ENCODE data around the gene RASSF4.
A peak's percentile ranks its signal among the peaks of the same experiment; 100 is the strongest.

RASSF4 gene

DNA sequence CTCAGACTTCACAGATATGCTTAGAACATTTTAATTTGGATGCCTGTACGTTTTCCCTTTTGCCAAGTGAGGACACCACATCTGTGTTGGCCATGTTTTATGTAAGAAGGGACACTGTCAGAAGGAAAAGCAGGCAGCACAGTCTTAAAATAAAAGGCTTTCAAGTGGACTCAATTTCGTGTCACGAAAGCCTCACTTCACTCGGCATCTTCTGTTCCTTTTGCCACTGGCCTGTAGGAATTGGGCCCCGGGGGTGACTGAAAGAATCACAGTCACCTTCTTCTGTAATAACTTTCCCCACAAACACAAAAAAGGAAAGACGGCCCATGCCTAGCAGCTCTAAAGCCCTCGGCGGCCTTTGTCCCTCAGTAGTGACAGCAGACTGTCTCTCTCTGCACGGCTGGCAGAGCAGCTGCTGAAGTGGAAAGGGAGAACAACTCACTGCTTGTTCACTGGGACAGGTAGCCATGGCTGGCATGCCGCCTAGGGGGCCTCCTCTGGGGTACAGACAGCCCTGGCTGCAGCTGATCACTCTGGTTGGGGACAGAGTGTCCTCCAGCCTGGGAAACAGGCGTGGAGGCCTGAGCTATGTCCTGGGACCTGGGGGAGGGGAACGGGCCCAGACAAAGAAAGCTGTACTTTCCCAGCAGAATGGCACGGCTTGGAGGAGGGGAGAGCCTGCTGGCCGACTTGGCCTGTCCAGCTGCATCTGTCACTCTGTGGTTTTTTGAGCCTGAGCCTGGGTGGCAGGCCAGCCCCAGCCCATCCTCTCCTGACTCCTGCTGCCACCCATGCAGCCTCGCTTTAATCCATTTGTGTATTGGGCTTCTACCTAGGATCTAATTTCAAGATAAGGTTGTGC lies 4.4 kb downstream of the RASSF4 start:
- DNase-seq (ENCODE audit: low spot score): no peak

DNA sequence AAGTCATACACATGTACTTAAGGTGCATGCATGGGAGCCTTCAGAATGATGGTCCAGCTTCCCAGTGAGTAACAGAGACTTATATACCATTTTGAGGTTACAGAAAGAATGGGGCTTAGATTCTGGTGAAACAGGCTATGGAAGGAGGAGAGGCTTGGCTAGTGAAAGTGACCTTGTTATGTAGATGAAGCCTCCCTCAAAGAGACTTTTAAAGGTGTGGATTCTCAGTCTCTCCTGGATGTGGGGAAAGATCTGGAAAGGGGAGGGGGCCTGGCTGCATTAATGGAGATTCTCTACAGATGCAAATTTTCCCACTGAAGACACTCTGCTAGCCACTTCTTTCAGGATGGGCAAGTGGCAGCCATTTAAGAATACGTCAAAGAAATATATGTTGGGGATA lies 5.5 kb downstream of the RASSF4 start:
- no peak for DNase-seq (ENCODE audit: low spot score)

DNA sequence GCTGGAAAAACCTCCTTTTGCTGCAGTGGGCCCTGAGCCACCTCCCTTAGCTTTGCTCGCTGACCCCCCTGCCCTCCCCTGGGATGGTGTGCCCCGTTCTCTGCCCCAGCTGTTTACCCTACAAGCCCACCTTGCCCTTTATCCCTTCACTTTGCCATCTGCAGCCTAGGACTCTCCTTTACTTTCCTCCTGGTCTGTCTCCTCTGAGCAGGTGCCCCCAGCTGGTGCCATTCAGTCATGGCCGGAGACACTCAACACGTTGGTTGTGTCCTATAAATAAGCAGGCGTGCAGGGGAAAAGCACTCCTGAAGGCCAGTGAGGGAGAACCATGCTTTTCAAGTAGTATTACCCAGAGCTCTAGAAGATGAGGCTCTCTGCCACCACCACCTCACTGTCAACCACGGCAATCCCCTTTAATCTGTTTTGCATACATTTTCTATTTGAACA lies 6.1 kb downstream of the RASSF4 start:
- no peak for DNase-seq (ENCODE audit: low spot score)

DNA sequence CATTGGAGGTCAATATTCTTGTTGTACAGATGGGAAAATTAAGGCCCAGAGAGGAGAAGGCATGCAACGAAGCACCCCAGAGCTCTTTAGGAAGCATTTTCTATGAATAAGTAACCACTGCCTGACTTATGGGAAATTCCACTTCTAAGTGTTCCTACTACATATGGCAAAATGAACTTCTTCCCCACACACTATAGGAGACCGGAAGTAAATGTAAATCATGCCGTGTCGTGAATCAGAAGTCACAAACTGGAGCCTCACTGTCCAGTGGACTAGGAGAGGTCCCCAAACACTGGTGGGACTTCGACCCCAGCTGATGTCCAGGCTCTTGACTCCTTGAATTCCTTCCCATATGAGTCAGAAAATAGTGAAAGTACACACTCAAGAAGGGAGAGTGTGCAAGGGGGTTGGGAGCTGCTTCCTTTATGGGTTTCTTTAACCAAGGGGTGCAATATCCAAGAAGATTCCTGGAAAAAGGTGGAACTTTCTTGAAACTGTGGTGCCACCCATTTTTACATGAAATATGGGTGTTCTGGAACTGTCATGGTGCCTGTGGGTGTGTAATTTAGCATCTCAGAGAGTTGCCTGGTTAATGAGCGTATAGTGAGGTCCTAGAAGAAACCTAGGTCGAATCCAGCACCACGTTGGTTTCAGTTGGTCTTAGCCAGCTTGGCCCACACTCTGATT lies 6.7 kb downstream of the RASSF4 start:
- no peak for DNase-seq (ENCODE audit: low spot score)

DNA sequence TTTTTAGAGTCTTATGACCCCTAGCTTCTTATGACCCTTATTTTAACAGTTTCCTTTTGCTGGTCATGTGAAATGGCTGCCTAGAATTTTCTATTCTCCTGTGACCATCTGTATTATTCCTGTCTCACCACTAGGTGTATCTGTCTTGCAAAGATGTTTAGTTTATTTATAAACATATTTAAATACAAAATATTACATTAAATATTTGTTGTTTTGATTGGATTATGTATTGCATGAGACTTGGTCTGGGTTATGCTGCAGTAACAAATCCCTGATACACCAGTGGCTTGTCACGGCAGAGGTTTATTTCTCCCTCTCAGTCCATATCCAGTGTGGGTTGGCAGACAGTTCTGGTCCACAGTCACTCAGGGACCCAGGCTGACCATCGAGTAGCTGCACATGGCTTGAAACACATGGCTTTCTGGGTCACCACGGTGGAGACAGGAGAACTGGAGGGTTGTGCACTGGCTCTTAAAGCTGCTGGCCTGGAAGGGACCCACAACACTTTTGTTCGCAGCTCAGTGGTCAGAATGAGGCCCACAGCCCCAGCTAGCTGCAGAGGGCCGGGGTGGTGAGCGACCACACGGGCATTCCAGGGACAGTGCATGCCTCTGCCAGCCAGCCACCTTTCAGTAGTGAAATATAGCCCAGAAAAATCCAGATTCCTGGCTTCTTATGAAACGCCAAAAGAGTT lies 7.4 kb downstream of the RASSF4 start:
- no peak for DNase-seq (ENCODE audit: low spot score)

DNA sequence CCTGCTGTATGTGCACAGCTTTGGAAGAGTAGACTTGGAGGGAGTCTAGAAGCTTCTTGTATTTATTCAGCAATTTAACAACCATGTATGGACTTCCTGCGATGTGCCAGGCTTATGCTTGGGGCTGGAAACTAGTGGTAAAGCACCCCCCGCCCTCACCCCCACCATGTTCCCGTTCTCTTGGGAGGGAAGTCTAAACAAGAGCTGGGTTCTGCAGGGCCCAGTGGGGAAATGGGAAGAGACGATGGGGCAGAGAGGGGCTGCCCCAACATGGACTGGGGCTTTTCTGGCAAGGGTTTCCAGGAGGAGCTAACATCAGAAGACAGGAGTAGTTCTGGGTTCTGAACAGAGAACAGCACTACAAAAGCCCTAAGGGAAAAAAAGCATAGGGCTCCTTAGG lies 8.0 kb downstream of the RASSF4 start:
- no peak for DNase-seq (ENCODE audit: low spot score)

DNA sequence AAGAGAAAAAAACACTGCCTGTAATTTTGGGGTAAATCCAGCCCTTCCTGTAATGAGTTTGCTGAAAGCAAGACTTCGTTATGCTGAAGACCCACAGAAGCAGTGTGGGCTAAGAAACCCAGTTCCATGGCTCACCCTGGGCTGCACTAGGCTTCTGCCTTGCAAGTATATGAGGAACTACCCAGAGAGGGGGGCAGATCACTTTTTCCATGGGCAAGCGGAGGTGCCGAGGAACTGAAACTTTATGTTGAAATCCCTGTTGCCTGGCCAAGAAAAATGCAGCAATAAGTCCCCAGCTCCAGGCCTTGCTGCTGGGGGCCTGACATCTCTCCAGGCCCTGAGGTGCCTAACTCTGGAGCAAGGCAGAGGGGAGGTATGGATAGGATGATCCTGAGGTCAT lies 8.5 kb downstream of the RASSF4 start:
- no peak for DNase-seq (ENCODE audit: low spot score)

DNA sequence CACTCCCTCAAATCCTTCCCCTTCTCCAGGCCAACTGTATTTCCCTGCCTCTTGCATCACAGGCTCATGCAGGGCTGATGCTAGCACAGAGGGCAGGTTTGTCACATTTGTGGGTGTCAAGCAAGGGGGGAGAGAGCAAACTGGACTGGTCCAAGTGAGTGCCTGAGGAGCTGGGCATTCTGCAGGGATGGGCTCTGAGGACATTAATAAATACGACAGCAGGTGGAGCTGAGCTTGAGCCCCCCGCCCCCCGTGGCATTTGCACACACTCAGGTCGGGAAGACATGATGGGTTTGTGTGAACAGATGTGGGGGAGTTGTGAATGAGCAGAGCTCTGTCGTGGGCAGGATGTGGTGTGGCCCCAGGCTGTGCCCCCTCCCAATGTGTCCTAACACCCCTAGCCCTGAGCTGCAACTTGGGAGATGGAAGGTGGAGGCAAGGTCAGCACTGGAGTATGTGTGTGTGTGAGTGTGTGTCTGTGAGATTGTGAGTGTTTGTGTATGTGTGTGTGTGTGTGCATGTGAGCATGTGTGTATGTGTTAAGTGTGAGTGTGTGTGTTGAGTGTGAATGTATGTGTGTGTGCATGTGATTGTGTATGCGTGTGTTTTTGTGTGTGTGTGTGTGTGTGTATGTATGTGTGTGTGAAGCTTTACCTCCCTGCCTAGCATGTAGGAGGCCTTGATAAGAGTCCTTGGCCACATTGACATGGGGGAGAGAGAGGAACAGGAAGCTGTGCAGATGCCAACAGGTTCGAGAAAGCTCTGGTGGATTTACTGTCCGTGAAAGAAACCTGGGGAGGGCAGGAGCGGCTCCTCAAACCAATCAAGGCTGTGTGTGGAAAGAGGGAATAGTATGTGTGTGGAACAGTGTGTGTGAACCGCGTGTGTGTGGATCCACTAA lies 9.1 kb downstream of the RASSF4 start:
- no peak for DNase-seq (ENCODE audit: low spot score)

DNA sequence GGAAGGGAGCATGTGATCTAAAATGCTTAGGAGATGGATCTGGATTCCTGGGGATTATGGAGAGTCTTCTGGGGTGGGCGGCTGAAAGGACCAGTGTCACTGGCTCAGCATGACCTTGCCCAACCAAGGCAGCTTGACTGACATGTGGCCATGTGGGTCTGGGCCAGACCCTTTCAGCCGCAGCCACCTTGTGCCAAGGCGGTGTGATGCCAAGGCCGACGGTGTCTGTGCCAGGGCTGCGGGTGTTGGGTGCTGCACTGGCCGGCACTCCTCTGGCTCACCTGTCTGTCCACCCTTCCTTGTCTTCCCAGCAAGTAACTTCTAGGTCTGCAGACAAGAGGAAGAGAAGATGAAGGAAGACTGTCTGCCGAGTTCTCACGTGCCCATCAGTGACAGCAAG lies 10.3 kb downstream of the RASSF4 start:
- no peak for DNase-seq (ENCODE audit: low spot score)

DNA sequence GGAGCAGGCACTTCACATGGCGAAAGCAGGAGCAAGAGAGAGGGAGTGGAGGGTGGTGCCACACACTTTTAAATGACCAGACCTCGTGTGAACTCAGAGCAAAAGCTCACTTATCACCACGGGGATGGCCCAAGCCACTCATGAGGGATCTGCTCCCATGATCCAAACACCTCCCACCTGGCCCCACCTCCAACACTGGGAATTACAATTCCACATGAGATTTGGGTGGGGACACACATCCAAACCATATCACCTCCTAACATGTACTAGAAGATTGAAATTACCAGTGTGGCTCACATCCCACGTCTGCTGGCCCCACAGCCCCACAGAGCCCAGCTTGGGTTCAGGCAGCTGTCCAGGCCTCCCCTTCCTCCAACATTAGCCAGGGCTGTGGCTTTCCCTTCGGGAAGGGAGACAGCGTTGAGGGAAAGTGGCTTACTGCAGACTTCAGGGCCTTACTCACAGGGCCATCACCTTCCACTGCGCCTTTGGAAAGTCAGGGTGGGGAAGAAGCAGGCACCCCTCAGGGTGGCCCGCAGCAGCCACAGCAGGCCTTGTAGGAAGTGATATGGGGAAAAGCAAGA lies 11.3 kb downstream of the RASSF4 start:
- no peak for DNase-seq (ENCODE audit: low spot score)

DNA sequence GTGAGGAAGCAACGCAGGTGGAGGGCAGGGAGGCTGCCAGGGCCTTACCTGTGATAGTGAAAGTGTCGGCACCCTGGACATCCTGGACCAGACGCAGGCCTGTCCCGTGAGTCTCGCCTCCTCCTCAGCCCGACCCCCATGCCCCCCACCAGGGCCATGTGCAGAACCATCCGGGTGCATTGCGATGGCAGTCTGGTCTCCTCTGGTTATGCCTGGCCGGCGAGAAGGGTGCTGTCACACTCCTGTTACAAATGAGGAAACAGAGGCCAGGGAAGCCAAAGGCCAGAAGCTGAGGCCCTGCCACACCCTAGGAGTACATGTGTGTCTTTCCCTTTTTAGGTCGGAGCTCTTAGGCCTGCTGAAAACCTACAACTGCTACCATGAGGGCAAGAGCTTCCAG lies 11.8 kb downstream of the RASSF4 start:
- DNase-seq (ENCODE audit: low spot score): no peak

DNA sequence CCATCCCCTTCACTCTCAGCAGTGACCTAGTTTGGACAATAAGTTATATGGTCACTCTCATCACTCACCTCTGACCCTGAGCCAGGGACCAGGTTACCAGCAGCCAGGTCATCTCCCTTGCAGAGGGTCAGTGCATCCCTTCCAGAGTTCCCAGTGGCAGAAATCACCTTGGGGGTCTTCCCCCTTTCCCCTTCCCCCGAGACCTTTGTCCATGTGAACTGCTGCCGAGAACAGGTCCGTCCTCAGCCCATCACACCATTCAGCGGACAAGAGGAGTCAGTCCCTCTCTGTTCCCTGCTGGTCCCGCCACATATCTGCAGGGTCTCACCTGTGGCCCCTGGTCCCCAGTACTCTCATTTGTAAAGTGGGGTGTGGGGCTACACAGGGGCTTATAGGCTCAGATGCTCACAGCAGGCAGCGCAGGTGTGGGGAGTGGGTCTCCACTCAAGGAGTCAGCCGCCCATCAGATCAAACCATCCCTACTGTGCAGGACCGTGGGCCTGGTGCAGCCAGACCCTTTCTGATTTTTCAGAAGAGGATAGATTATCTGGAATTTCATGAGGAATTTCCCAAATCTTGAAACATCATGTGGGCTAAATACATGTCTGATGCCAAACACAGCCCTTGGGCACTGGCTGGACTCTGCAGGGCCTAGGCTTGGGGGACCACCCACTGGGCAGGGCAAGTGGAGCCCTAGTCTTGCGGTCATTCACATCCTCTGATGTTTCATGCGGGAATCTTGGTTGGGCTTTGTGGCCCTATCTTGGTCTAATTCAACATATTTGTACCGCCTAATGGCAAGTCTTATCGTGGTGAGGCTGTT lies 12.5 kb downstream of the RASSF4 start:
- DNase-seq (ENCODE audit: low spot score): no peak

DNA sequence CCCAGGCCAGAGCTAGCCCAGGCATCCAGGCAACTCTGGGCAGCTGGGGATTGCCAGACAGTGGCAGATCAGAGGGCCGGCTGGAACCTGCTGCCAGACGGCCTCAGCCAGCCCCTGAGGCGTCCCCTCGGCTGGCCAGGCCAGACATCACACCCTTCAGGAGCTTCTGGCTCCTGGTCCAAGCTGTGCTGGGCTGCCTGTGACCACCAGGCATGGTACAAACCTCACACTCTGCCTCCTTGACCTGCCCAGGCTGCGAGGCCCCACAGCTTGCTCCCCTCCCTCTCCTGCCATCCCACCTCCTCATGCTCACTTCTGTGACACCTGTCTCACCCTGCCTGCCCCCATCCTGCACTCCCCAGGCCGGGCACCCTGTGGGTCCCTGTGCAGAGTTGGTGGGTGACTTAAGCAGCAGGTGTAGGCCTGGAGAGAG lies 13.3 kb downstream of the RASSF4 start:
- no peak for DNase-seq (ENCODE audit: low spot score)

DNA sequence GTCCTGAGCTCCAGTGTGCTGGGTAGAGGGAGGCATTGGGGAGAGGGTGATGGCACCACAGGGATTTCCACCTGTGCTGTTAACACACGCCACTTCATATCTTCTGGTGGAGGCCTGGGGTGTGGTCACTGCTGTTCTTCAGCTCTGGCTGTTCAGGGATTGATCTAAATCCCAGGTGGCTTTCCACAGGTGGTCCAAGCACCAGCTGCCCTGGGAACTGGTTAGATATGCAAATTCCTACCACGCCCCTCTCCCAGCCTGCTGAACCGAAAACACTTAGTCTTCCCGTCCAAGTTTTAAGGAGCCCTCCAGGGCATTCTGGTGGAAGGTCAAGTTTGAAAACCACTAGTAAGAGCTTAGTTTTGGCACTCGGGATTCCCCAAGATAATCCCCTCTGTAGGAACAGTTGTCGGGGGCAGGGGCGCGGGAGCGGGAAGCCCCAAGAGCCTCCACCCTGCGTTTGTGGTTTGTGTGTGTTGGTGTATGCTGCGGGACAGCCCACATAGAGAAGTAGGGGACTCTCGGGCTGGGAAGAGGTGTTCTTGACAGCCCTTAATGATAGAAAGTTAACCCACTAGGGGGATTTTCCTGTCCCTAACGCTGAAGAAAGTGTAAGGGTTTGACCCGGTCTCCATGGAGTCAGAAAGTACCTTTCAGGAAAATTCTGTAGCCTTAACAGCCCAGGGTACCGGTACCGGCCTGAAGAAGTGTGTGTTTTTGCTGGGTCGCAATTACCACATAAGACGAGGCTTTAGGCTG lies 13.9 kb downstream of the RASSF4 start:
- DNase-seq (ENCODE audit: low spot score): no peak

DNA sequence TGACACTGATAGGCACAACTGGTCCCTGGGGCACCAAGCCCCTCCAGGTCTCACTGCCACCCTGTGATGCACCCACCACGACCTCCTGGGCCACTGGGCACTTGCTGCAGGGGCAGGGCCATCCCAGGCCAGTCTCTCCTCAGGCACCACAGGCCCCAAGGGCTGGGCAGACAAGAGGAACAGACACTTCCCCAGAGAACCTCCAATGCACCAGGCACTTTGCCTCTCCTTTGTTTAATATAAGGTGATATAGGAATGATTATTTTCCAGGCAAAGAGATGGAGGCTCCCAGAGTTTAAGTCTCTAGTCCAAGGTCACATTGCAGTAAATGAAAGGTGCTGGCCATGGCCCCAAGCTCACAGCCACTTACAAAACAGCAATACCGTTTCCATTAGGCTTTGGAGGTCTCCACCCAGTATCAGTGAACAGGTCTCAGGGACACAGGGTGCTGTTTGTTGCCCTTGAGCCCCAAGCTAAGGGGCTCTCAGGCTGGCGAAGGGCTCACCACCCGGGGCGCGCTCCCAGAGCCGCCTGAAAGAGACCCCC lies 14.6 kb downstream of the RASSF4 start:
- DNase-seq (ENCODE audit: low spot score): no peak

DNA sequence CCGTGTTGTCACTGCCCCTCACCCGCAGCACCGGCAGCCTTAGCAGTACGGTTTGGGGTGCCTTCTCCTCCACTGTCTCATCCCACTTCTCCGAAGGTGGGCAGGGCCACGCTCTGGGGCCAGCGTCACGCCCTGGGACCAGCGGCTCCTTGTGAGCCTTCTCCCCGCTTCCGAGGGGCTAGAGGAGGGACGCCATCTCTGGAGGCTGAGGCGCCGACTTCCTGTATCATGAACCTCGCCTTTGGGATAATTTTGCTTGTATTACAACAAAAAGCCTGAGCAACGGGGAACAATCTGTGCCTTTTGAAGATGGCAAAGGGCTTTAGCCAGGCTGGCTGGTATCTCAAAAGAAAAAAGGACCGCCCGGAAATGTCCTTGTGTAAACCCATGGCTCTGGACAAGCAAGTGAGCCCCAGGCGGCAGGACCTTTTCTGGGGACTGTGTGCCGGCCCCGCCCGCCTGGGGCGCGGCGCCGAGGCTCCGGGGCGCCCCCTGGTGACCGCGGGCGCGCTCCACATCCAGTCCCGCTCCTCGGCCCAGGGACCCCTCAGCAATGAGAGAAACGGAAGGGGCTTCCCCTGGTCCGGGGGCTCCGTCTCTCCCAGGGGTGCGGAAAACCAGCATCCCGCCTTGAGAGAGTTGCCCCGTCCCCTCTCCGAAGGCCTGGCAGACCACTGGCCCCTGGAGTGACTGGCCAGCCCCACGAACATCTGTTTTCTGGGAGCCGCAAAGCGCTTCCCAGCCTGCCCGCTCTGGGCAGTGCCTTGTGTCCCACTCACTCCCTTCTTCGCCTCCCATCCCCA lies 15.2 kb downstream of the RASSF4 start:
- DNase-seq (ENCODE audit: low spot score): peak; percentile 49

DNA sequence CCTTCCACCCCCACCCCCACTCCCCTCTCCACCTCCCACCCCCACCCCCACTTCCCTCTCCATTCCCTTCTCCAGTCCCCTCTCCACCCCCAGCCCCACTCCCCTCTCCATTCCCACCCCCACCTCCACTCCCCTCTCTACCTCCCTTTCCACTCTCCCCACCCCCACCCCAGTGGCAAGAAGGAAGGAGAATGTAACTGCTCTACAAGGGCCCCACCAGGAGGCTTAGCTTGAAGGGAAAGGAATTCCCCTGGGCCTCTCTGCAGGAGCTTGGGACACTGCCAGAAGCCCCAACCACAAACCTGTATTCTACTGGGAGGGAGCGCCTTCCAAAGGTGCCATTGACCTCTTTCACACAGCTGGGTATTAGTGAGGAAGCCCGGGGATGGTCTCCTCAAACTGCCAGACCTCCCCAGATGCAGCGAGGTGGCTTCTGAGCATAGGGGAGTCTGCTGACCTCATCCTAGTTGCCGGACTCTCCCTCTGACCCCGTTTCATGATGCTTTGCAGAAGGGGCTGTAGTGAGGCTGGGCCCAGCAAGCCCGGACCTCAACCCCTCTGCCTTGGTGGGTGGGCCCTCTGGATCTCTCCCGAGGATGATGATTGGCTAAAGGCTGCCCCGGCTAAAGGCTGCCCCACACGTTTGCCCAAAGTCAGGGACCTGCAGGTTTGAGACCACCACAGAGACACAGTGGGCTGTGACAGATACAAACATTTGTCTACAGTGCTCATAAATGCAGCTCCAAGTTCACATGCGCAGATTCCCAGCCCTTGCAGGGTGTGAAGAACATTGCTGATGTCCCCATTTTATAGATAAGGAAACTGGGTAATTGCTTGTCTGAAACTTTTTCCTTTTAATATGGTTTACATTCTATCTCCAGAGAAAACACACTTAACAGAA lies 16.1 kb downstream of the RASSF4 start:
- peak; percentile 68 for DNase-seq (ENCODE audit: low spot score)
